SK-N-SH treated with all-trans-retinoic acid at 6 μM for 48 hours (cell line): ENCODE data around the gene TNRC6B.

ENCODE experiments used
- ESRRG ChIP-seq: fragments of 250-450 bp; sonication (Bioruptor Pico); IDR thresholded peaks from 2 replicates; pipeline ENCODE4 v1.6.1; 2021; ENCODE audit warnings: mild to moderate bottlenecking
- ISL1 ChIP-seq: fragments of 250-450 bp; sonication (Bioruptor Pico); IDR thresholded peaks from 2 replicates; pipeline ENCODE4 v2.1.2; 2022; ENCODE audit warnings: mild to moderate bottlenecking, moderate library complexity
- RARB ChIP-seq: fragments of 250-450 bp; sonication (Bioruptor Pico); IDR thresholded peaks from 2 replicates; pipeline ENCODE4 v1.8.0; 2021; ENCODE audit warnings: mild to moderate bottlenecking, moderate library complexity
- SNAI2 ChIP-seq: fragments of 250-450 bp; sonication (Bioruptor Pico); IDR thresholded peaks from 2 replicates; pipeline ENCODE4 v1.5.0; 2020; ENCODE audit warnings: mild to moderate bottlenecking, moderate library complexity
- TCF4 ChIP-seq: fragments of 250-450 bp; sonication (Bioruptor Pico); IDR thresholded peaks from 2 replicates; pipeline ENCODE4 v1.8.0; 2021; ENCODE audit warnings: mild to moderate bottlenecking, moderate library complexity, borderline replicate concordance
- ZC3H10 ChIP-seq: fragments of 250-450 bp; sonication (Bioruptor Pico); IDR thresholded peaks from 2 replicates; pipeline ENCODE4 v1.5.1; 2021; ENCODE audit warnings: mild to moderate bottlenecking, moderate library complexity
- ZNF565 ChIP-seq: fragments of 450-650 bp; formaldehyde crosslinking; conservative IDR thresholded peaks from 2 replicates; pipeline ENCODE4 v1.5.0; 2020; ENCODE audit warnings: low read depth, mild to moderate bottlenecking, moderate library complexity
- TF ChIP-seq, protein P1 (sequence below): fragments of 250-450 bp; sonication (Bioruptor Pico); IDR thresholded peaks from 2 replicates; pipeline ENCODE4 v1.8.0; 2020; ENCODE audit warnings: mild to moderate bottlenecking, moderate library complexity, borderline replicate concordance

DNA sequence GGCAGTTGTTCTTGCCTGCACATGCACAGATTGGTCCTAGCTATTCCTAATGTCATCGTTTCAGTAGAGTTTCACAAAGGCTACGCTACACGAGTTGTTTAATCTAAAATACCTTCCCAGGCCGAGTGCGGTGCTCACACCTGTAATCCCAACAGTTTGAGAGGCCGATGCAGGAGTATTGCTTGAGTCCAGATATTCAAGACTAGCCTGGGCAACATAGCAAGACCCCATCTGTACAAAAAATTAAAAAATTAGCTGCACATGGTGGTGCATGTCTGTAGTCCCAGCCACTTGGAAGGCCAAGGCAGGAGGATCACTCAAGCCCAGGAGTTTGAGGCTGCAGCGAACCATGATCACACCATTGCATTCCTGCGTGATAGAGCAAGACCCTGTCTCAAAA, 56.2 kb downstream of the TNRC6B start:
- TF ChIP-seq SNAI2 (CRISPR knock-in tag) (no peak), ZNF565 (CRISPR knock-in tag) (no peak), ZC3H10 (CRISPR knock-in tag) (no peak), RARB (no peak), TCF4 (CRISPR knock-in tag) (no peak), ESRRG (no peak), ISL1 (CRISPR knock-in tag) (no peak)
- TF ChIP-seq, protein P1, sequence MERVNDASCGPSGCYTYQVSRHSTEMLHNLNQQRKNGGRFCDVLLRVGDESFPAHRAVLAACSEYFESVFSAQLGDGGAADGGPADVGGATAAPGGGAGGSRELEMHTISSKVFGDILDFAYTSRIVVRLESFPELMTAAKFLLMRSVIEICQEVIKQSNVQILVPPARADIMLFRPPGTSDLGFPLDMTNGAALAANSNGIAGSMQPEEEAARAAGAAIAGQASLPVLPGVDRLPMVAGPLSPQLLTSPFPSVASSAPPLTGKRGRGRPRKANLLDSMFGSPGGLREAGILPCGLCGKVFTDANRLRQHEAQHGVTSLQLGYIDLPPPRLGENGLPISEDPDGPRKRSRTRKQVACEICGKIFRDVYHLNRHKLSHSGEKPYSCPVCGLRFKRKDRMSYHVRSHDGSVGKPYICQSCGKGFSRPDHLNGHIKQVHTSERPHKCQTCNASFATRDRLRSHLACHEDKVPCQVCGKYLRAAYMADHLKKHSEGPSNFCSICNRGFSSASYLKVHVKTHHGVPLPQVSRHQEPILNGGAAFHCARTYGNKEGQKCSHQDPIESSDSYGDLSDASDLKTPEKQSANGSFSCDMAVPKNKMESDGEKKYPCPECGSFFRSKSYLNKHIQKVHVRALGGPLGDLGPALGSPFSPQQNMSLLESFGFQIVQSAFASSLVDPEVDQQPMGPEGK (CRISPR knock-in tag) = no peak
